ENCODE results near the gene MOK. TPM values are rescaled to one million over a fixed set of nuclear protein-coding genes. Genes with fewer than 3 reads are reported as not detected.

The MOK gene
- total RNA-seq, 2 experiments from 2014 or later = 2.3 to 2.5 TPM

DNA sequence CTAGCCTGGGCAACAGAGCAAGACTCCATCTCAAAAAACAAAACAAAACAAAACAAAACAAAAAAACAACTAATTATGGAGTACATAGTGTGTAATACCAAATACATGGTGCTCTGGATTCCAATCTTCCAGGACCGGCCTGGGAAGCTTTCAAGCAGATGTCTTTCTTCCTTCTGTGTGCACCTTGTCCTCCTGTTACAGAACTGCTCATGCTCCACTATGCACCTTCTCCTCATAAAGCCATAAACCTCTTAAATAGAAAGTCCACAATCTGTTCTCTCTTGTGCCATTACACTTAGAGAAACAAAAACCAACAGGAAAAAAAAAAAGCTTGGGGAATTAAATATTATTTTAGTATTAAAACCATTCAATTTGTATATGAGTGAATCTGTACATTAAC lies 12.5 kb downstream of the MOK start:
- H3K36me3 ChIP-seq (ENCODE audit: insufficient read depth, low read length) = no peaks in the 10 kb centered on the region
- H3K4me3 Mint-ChIP-seq = no peak overlapping the region
- H3K9me3 Mint-ChIP-seq = no peaks in the 10 kb centered on the region
- intact Hi-C loops (cut with DNase I, micrococcal nuclease) = no loop called here
- no peak overlapping the region for H3K4me3 ChIP-seq (ENCODE audit: low read length)
- H3K27me3 ChIP-seq (ENCODE audit: control insufficient read depth in 1 of 2, insufficient read depth in 2 of 2, low read length in 2 of 2) = no peaks in the 10 kb centered on the region
- H3K27ac Mint-ChIP-seq = no peak overlapping the region
- H3K9me3 ChIP-seq (ENCODE audit: control insufficient read depth in 1 of 2, insufficient read depth in 1 of 2, low read length in 2 of 2) = peaks cover 0 to 1% of the 10 kb centered on the region in 2 experiments
- DNase-seq = no peak
- no peaks in the 10 kb centered on the region for H3K4me1 ChIP-seq (ENCODE audit: insufficient read depth, low read length)
- no peak for ATAC-seq (ENCODE audit: poor library complexity)
- ChIA-PET POLR2A (interaction anchor here (0.6 kb wide), 1 partner anchor 429 kb away, joined by 3 read pairs; no protein-coding TSS in a partner anchor), CTCF (interaction anchor here (1.0 kb wide), 1 partner anchor 22 kb away, joined by 3 read pairs; no protein-coding TSS in a partner anchor)
- TF ChIP-seq, protein P1, sequence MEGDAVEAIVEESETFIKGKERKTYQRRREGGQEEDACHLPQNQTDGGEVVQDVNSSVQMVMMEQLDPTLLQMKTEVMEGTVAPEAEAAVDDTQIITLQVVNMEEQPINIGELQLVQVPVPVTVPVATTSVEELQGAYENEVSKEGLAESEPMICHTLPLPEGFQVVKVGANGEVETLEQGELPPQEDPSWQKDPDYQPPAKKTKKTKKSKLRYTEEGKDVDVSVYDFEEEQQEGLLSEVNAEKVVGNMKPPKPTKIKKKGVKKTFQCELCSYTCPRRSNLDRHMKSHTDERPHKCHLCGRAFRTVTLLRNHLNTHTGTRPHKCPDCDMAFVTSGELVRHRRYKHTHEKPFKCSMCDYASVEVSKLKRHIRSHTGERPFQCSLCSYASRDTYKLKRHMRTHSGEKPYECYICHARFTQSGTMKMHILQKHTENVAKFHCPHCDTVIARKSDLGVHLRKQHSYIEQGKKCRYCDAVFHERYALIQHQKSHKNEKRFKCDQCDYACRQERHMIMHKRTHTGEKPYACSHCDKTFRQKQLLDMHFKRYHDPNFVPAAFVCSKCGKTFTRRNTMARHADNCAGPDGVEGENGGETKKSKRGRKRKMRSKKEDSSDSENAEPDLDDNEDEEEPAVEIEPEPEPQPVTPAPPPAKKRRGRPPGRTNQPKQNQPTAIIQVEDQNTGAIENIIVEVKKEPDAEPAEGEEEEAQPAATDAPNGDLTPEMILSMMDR (IDR thresholded peaks at IDR 0.05) = no peak
- no peaks in the 10 kb centered on the region for H3K27me3 Mint-ChIP-seq
- no peaks in the 10 kb centered on the region for H3K36me3 Mint-ChIP-seq (ENCODE audit: low read depth)
- no peak overlapping the region for H3K27ac ChIP-seq (ENCODE audit: low read depth in 1 of 2, low read length in 2 of 2)
- H3K4me1 Mint-ChIP-seq (ENCODE audit: low read depth) = no peaks in the 10 kb centered on the region

DNA sequence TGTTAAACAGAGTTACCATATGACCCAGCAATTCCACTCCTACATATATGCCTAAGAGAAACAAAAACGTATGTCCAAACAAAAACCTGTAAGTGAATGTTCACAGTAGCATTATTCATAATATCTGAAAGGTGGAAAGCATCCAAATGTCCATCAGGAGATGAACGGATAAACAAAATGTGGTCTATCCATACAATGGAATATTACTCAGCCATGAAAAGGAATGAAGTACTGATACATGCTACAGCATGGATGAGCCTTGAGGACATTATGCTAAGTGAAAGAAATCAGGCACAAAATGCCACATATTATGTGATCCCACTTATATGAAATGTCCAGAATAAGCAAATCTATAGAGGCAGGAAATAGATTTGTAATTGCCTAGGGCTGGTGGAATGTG lies 16.8 kb downstream of the MOK start:
- intact Hi-C loops (cut with DNase I, micrococcal nuclease) = no loop called here
- Mint-ChIP-seq H3K9me3 (no peaks in the 10 kb centered on the region), H3K4me1 (ENCODE audit: low read depth) (no peaks in the 10 kb centered on the region), H3K36me3 (ENCODE audit: low read depth) (no peaks in the 10 kb centered on the region), H3K27me3 (no peaks in the 10 kb centered on the region), H3K4me3 (no peak overlapping the region), H3K27ac (no peak overlapping the region)
- H3K27me3 ChIP-seq (ENCODE audit: control insufficient read depth in 1 of 2, insufficient read depth in 2 of 2, low read length in 2 of 2) = no peaks in the 10 kb centered on the region
- H3K4me3 ChIP-seq (ENCODE audit: low read length) = no peak overlapping the region
- ChIA-PET POLR2A (no interaction called here), CTCF (no interaction called here)
- ATAC-seq (ENCODE audit: poor library complexity) = no peak
- no peaks in the 10 kb centered on the region for H3K36me3 ChIP-seq (ENCODE audit: insufficient read depth, low read length)
- H3K9me3 ChIP-seq (ENCODE audit: control insufficient read depth in 1 of 2, insufficient read depth in 1 of 2, low read length in 2 of 2) = no peaks in the 10 kb centered on the region
- DNase-seq = no peak
- no peak overlapping the region for H3K27ac ChIP-seq (ENCODE audit: low read depth in 1 of 2, low read length in 2 of 2)
- H3K4me1 ChIP-seq (ENCODE audit: insufficient read depth, low read length) = no peaks in the 10 kb centered on the region
- TF ChIP-seq, protein P1 (IDR thresholded peaks at IDR 0.05) = no peak

DNA sequence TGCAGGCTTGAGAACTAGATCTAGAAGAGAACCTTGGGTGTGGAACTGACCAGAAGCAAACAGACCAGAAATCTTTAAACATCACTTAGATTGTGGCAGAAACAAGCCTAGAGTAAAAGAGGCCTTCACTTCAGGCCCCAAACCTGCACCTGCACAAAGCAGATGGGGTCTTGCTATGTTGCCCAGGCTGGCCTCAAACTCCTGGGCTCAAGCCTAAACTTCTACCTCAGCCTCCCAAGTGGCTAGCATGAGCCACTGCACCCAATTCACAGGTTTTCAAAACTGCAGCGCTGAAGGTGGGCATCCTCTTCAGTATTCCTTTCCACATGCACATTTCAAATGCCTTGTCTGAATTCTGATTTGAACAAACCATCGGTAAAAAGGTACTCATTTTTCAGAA lies 19.9 kb downstream of the MOK start:
- no peaks in the 10 kb centered on the region for H3K9me3 Mint-ChIP-seq
- no peak overlapping the region for H3K27ac Mint-ChIP-seq
- H3K27me3 Mint-ChIP-seq = no peaks in the 10 kb centered on the region
- no peak for DNase-seq
- POLR2A ChIA-PET = no interaction called here
- Histone ChIP-seq H3K36me3 (ENCODE audit: insufficient read depth, low read length) (no peaks in the 10 kb centered on the region), H3K4me3 (ENCODE audit: low read length) (no peak overlapping the region), H3K27ac (ENCODE audit: low read depth in 1 of 2, low read length in 2 of 2) (no peak overlapping the region), H3K27me3 (ENCODE audit: control insufficient read depth in 1 of 2, insufficient read depth in 2 of 2, low read length in 2 of 2) (no peaks in the 10 kb centered on the region), H3K9me3 (ENCODE audit: control insufficient read depth in 1 of 2, insufficient read depth in 1 of 2, low read length in 2 of 2) (no peaks in the 10 kb centered on the region), H3K4me1 (ENCODE audit: insufficient read depth, low read length) (no peaks in the 10 kb centered on the region)
- CTCF ChIA-PET = no interaction called here
- TF ChIP-seq, protein P1 (IDR thresholded peaks at IDR 0.05) = no peak
- no peak overlapping the region for H3K4me3 Mint-ChIP-seq
- no peak for ATAC-seq (ENCODE audit: poor library complexity)
- no peaks in the 10 kb centered on the region for H3K36me3 Mint-ChIP-seq (ENCODE audit: low read depth)
- intact Hi-C loops (cut with DNase I, micrococcal nuclease) = no loop called here
- no peaks in the 10 kb centered on the region for H3K4me1 Mint-ChIP-seq (ENCODE audit: low read depth)
